ENCODE results near the gene RNF138.

RNF138 gene

GRCh38 chr18:32060026-32060425 is 31.6 kb upstream of the RNF138 start:
- H3K9ac ChIP-seq (ENCODE audit: low read depth, low read length, poor library complexity, severe bottlenecking), result no peak overlapping the region
- no peaks in the 10 kb centered on the region for H3K9me2 ChIP-seq (replicated peaks; ENCODE audit: low read depth, low read length)
- H3K36me3 ChIP-seq (ENCODE audit: insufficient read depth, low read length), result peaks cover 18% of the 10 kb centered on the region; the same call in 1 of the 2 replicates
- no peaks in the 10 kb centered on the region for H3K9me3 ChIP-seq (ENCODE audit: insufficient read depth, low read depth, low read length)
- peak overlapping the region; percentile 58 for H3K4me2 ChIP-seq (ENCODE audit: low read depth, low read length, poor library complexity, severe bottlenecking)
- no peaks in the 10 kb centered on the region for H3K27me3 ChIP-seq (ENCODE audit: insufficient read depth, low read length, poor library complexity, severe bottlenecking)
- no peak overlapping the region for H2AFZ ChIP-seq (ENCODE audit: low read length)
- H3K4me1 ChIP-seq (ENCODE audit: insufficient read depth, low read length, poor library complexity, severe bottlenecking), result peaks cover 46% of the 10 kb centered on the region
- H3K79me2 ChIP-seq (ENCODE audit: insufficient read depth, low read length), result peaks cover 18% of the 10 kb centered on the region
- TF ChIP-seq EZH2phosphoT487 (IDR thresholded peaks at IDR 0.05; ENCODE audit: borderline replicate concordance), result no peak
- no peak for TF ChIP-seq CTCF (conservative IDR thresholded peaks at IDR 0.05; ENCODE audit: low read length)
- H3F3A ChIP-seq (ENCODE audit: low read depth), result peaks cover 12% of the 10 kb centered on the region; the same call in 1 of the 2 replicates
- H3K4me3 ChIP-seq (ENCODE audit: low read length, poor library complexity, severe bottlenecking), result peak overlapping the region; percentile 13
- no peaks in the 10 kb centered on the region for H4K20me1 ChIP-seq (ENCODE audit: insufficient read depth, low read length, poor library complexity, severe bottlenecking)

GRCh38 chr18:32067375-32068167 is 24.1 kb upstream of the RNF138 start:
- no peaks in the 10 kb centered on the region for H3K79me2 ChIP-seq (ENCODE audit: insufficient read depth, low read length)
- no peaks in the 10 kb centered on the region for H3K4me1 ChIP-seq (ENCODE audit: insufficient read depth, low read length, poor library complexity, severe bottlenecking)
- H3K9ac ChIP-seq (ENCODE audit: low read depth, low read length, poor library complexity, severe bottlenecking), result no peak overlapping the region
- no peak overlapping the region for H3K4me2 ChIP-seq (ENCODE audit: low read depth, low read length, poor library complexity, severe bottlenecking)
- no peaks in the 10 kb centered on the region for H3K9me3 ChIP-seq (ENCODE audit: insufficient read depth, low read depth, low read length)
- H2AFZ ChIP-seq (ENCODE audit: low read length), result no peak overlapping the region
- H4K20me1 ChIP-seq (ENCODE audit: insufficient read depth, low read length, poor library complexity, severe bottlenecking), result no peaks in the 10 kb centered on the region
- H3K4me3 ChIP-seq (ENCODE audit: low read length, poor library complexity, severe bottlenecking), result no peak overlapping the region
- peaks cover 17% of the 10 kb centered on the region; the same call in 1 of the 2 replicates for H3K36me3 ChIP-seq (ENCODE audit: insufficient read depth, low read length)
- no peaks in the 10 kb centered on the region for H3K9me2 ChIP-seq (replicated peaks; ENCODE audit: low read depth, low read length)
- TF ChIP-seq EZH2phosphoT487 (IDR thresholded peaks at IDR 0.05; ENCODE audit: borderline replicate concordance) (no peak), CTCF (conservative IDR thresholded peaks at IDR 0.05; ENCODE audit: low read length) (no peak)
- no peaks in the 10 kb centered on the region; the same call in 1 of the 2 replicates for H3F3A ChIP-seq (ENCODE audit: low read depth)
- no peaks in the 10 kb centered on the region for H3K27me3 ChIP-seq (ENCODE audit: insufficient read depth, low read length, poor library complexity, severe bottlenecking)

GRCh38 chr18:32072321-32072720 is 19.4 kb upstream of the RNF138 start:
- no peak for TF ChIP-seq EZH2phosphoT487 (IDR thresholded peaks at IDR 0.05; ENCODE audit: borderline replicate concordance)
- TF ChIP-seq CTCF (conservative IDR thresholded peaks at IDR 0.05; ENCODE audit: low read length), result peak; percentile 79
- peaks cover 16% of the 10 kb centered on the region; the same call in 1 of the 2 replicates for H3K36me3 ChIP-seq (ENCODE audit: insufficient read depth, low read length)

More at GRCh38 chr18:32072321-32072720, 19.4 kb upstream of the RNF138 start:
- Histone ChIP-seq H3K9me3 (ENCODE audit: insufficient read depth, low read depth, low read length) (no peaks in the 10 kb centered on the region), H3K4me2 (ENCODE audit: low read depth, low read length, poor library complexity, severe bottlenecking) (no peak overlapping the region), H3K4me1 (ENCODE audit: insufficient read depth, low read length, poor library complexity, severe bottlenecking) (no peaks in the 10 kb centered on the region), H4K20me1 (ENCODE audit: insufficient read depth, low read length, poor library complexity, severe bottlenecking) (no peaks in the 10 kb centered on the region), H3K9me2 (replicated peaks; ENCODE audit: low read depth, low read length) (no peaks in the 10 kb centered on the region), H2AFZ (ENCODE audit: low read length) (no peak overlapping the region), H3F3A (ENCODE audit: low read depth) (no peaks in the 10 kb centered on the region; the same call in 1 of the 2 replicates), H3K9ac (ENCODE audit: low read depth, low read length, poor library complexity, severe bottlenecking) (no peak overlapping the region), H3K27me3 (ENCODE audit: insufficient read depth, low read length, poor library complexity, severe bottlenecking) (no peaks in the 10 kb centered on the region), H3K4me3 (ENCODE audit: low read length, poor library complexity, severe bottlenecking) (no peak overlapping the region), H3K79me2 (ENCODE audit: insufficient read depth, low read length) (no peaks in the 10 kb centered on the region)
